NB4 (cell line): ENCODE data around the gene MRPL27.

ENCODE experiments used
- CTCF ChIP-seq: IDR thresholded peaks from one replicate; pipeline ENCODE4 v1.5.1; 2012; ENCODE audit warnings: low read depth, low read length
- MAX ChIP-seq: IDR thresholded peaks from 2 replicates; pipeline ENCODE4 v1.6.1; 2011; ENCODE audit warnings: low read depth, low read length
- MYC ChIP-seq: IDR thresholded peaks from 2 replicates; pipeline ENCODE4 v1.6.1; 2011; ENCODE audit warnings: low read depth, low read length
- POLR2A ChIP-seq: IDR thresholded peaks from 2 replicates; pipeline ENCODE4 v1.6.1; 2011; ENCODE audit warnings: mild to moderate bottlenecking; ENCODE audit not compliant: insufficient read length; ENCODE audit errors: extremely low read depth

DNA sequence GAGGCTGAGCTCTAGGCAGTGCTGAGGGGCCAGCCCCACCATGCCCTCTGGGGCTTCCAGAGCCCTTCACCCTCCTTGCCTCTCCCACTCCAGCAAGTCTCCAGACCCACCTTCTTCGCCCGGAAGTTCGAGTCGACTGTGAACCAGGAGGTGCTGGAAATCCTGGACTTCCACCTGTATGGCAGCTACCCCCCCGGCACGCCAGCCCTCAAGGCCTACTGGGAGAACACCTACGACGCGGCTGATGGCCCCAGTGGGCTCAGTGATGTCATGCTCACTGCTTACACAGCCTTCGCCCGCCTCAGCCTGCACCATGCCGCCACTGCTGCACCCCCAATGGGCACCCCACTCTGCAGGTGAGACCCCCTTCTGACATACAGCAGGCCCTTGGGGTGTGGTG lies 16.6 kb downstream of the MRPL27 start:
- TF ChIP-seq POLR2A (no peak), CTCF (no peak), MAX (no peak), MYC (no peak)
